Measurements from ENCODE around the gene THBS3.
"Not testable (repeated sequence)": the region's sequence is repeated elsewhere in the genome, so short reads cannot be mapped to it uniquely, and the experiment has no call there.

DNA sequence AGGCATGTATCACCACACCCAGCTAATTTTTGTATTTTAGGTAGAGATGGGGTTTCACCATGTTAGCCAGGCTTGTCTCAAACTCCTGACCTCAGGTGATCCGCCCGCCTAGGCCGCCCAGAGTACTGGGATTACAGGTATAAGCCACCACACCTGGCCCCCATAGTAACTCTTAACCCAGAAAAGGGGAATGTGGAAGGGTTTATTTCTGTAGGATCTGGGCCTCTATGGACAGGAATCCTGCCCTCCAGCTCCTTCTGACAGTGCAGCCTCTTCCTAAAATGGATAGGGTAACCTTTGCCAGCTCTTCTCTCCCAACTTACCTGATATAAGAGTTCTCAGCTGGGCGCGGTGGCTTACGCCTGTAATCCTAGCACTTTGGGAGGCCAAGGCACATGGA, 45.1 kb downstream of the THBS3 start:
- TF ChIP-seq, protein P1, sequence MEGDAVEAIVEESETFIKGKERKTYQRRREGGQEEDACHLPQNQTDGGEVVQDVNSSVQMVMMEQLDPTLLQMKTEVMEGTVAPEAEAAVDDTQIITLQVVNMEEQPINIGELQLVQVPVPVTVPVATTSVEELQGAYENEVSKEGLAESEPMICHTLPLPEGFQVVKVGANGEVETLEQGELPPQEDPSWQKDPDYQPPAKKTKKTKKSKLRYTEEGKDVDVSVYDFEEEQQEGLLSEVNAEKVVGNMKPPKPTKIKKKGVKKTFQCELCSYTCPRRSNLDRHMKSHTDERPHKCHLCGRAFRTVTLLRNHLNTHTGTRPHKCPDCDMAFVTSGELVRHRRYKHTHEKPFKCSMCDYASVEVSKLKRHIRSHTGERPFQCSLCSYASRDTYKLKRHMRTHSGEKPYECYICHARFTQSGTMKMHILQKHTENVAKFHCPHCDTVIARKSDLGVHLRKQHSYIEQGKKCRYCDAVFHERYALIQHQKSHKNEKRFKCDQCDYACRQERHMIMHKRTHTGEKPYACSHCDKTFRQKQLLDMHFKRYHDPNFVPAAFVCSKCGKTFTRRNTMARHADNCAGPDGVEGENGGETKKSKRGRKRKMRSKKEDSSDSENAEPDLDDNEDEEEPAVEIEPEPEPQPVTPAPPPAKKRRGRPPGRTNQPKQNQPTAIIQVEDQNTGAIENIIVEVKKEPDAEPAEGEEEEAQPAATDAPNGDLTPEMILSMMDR (IDR thresholded peaks at IDR 0.05; ENCODE audit: low read depth, low read length): not testable (repeated sequence)
- TF ChIP-seq EZH2phosphoT487 (IDR thresholded peaks at IDR 0.05; ENCODE audit: low read depth): not testable (repeated sequence)

All from OCI-LY3 (cell line).